SK-N-SH (cell line): ENCODE measurements around the gene CDH13. TPM values are rescaled to one million over a fixed set of nuclear protein-coding genes. Genes with fewer than 3 reads are reported as not detected.

Experiments
- CTCF ChIA-PET: fragments of 300-600, 350-600 bp; formaldehyde crosslinking; extraction: SDS; loops from one replicate; lab custom pipeline; 2021; lab: Yijun Ruan, JAX
- POLR2A ChIA-PET: fragments of 350-600 bp; sonication (Branson Sonifier 250); formaldehyde crosslinking; extraction: SDS; loops from one replicate; lab custom pipeline; 2020; ENCODE audit warnings: antibody characterized with exemption, inconsistent platforms; lab: Yijun Ruan, JAX
- DNase-seq: peaks from one replicate; pipeline ENCODE4 v3.0.0; 2012
- H2AFZ ChIP-seq: fragments of 200-600 bp; sonication (generic); 2 replicates; pipeline ENCODE4 v1.8.1; 2016; ENCODE audit warnings: antibody characterized with exemption, mild to moderate bottlenecking, low read depth
- H3F3A ChIP-seq: fragments of 200-600 bp; sonication (generic); replicated peaks from 2 replicates; pipeline ENCODE3; 2016; ENCODE audit warnings: antibody characterized with exemption, mild to moderate bottlenecking; ENCODE audit not compliant: insufficient read depth
- H3K27ac ChIP-seq, 2 experiments: fragments of 200-500 bp in 1 of 2; fragments of 200-600 bp in 1 of 2; sonication (Bioruptor generic) in 1 of 2; sonication (generic), shearing (Covaris generic) in 1 of 2; 2 replicates each; pipeline versions ENCODE4 v1.5.1 to v1.6.1; 2014 to 2016; ENCODE audit warnings: low read depth in 2 of 2, inconsistent platforms in 1 of 2, low read length in 1 of 2, mild to moderate bottlenecking in 1 of 2, mixed read lengths in 1 of 2
- H3K27me3 ChIP-seq: fragments of 200-600 bp; sonication (generic), shearing (Covaris generic); 2 replicates; pipeline ENCODE4 v1.6.1; 2016; ENCODE audit warnings: mixed run types; ENCODE audit not compliant: insufficient read depth
- H3K36me3 ChIP-seq, 2 experiments: fragments of 200-500 bp in 1 of 2; fragments of 200-600 bp in 1 of 2; sonication (Bioruptor generic) in 1 of 2; sonication (generic) in 1 of 2; replicated peaks in 1 of 2; 2 replicates each; pipeline versions ENCODE3 to v1.5.1; 2014 to 2016; ENCODE audit warnings: low read length in 1 of 2, mild to moderate bottlenecking in 1 of 2; ENCODE audit not compliant: insufficient read depth in 2 of 2, control insufficient read depth in 1 of 2
- H3K4me1 ChIP-seq, 2 experiments: fragments of 200-500 bp in 1 of 2; fragments of 200-600 bp in 1 of 2; sonication (Bioruptor generic) in 1 of 2; sonication (generic), shearing (Covaris generic) in 1 of 2; 2 replicates each; pipeline versions ENCODE4 v1.5.1 to v1.6.1; 2014 to 2016; ENCODE audit warnings: low read depth in 1 of 2, low read length in 1 of 2, mixed run types in 1 of 2; ENCODE audit not compliant: insufficient read depth in 2 of 2, control insufficient read depth in 1 of 2
- H3K4me2 ChIP-seq: fragments of 200-600 bp; sonication (generic), shearing (Covaris generic); 2 replicates; pipeline ENCODE4 v1.6.1; 2017; ENCODE audit warnings: mixed run types
- H3K4me3 ChIP-seq, 2 experiments: fragments of 200-500 bp in 1 of 2; fragments of 200-600 bp in 1 of 2; sonication (Bioruptor generic) in 1 of 2; sonication (generic), shearing (Covaris generic) in 1 of 2; 2 replicates each; pipeline versions ENCODE4 v1.5.1 to v1.8.1; 2014 to 2016; ENCODE audit warnings: low read depth in 2 of 2, inconsistent platforms in 1 of 2, low read length in 1 of 2, mild to moderate bottlenecking in 1 of 2, mixed read lengths in 1 of 2, moderate library complexity in 1 of 2
- H3K79me2 ChIP-seq: fragments of 200-600 bp; sonication (generic); 2 replicates; pipeline ENCODE4 v1.8.1; 2017; ENCODE audit warnings: mild to moderate bottlenecking; ENCODE audit not compliant: insufficient read depth
- H3K9ac ChIP-seq: fragments of 200-600 bp; sonication (generic); 2 replicates; pipeline ENCODE4 v1.6.1; 2017; ENCODE audit warnings: mixed run types
- H3K9me2 ChIP-seq: fragments of 200-600 bp; sonication (generic); 2 replicates; pipeline ENCODE4 v1.6.1; 2017; ENCODE audit warnings: mixed run types
- H3K9me3 ChIP-seq: fragments of 200-600 bp; sonication (generic); 2 replicates; pipeline ENCODE4 v1.6.1; 2017; ENCODE audit warnings: mixed run types, mild to moderate bottlenecking, moderate library complexity
- H4K20me1 ChIP-seq: fragments of 200-600 bp; sonication (generic); 2 replicates; pipeline ENCODE4 v1.6.1; 2017; ENCODE audit warnings: mild to moderate bottlenecking, mixed run types; ENCODE audit not compliant: insufficient read depth
- ELF1 ChIP-seq: IDR thresholded peaks from 2 replicates; pipeline ENCODE4 v1.4.0; 2012
- EZH2phosphoT487 ChIP-seq: fragments of 200-600 bp; sonication (generic); IDR thresholded peaks from 2 replicates; pipeline ENCODE4 v1.6.1; 2017; ENCODE audit warnings: low read depth, mixed run types, mild to moderate bottlenecking, antibody characterized with exemption, moderate library complexity, borderline replicate concordance
- FOSL2 ChIP-seq: IDR thresholded peaks from 2 replicates; pipeline ENCODE4 v1.4.0; 2012; ENCODE audit warnings: low read depth, mild to moderate bottlenecking, moderate library complexity, borderline replicate concordance
- RCOR1 ChIP-seq: fragments of 150-350 bp; IDR thresholded peaks from 2 replicates; pipeline ENCODE4 v1.6.1; 2017; ENCODE audit warnings: antibody characterized with exemption, low read length
- REST ChIP-seq: IDR thresholded peaks from 2 replicates; pipeline ENCODE4 v1.6.1; 2012; ENCODE audit warnings: mild to moderate bottlenecking, low read depth, low read length, moderate library complexity
- RFX5 ChIP-seq: IDR thresholded peaks from 2 replicates; pipeline ENCODE4 v1.6.1; 2012; ENCODE audit warnings: mild to moderate bottlenecking, improper control_type of control experiment, low read length
- TEAD4 ChIP-seq: IDR thresholded peaks from 2 replicates; pipeline ENCODE4 v1.4.0; 2012; ENCODE audit warnings: mild to moderate bottlenecking, borderline replicate concordance; ENCODE audit not compliant: insufficient read depth
- USF1 ChIP-seq: IDR thresholded peaks from 2 replicates; pipeline ENCODE4 v1.4.0; 2012; ENCODE audit warnings: low read depth, borderline replicate concordance
- USF2 ChIP-seq: fragments of 150-350 bp; IDR thresholded peaks from 2 replicates; pipeline ENCODE4 v1.6.1; 2017; ENCODE audit warnings: antibody characterized with exemption, low read length, low read depth, borderline replicate concordance
- WGBS: methylation state at CpG from one replicate; pipeline ENCODE4 v1.1.6; 2017; ENCODE audit warnings: low lambda C conversion rate; 5-methylcytosine and 5-hydroxymethylcytosine counted together
- polyA plus RNA-seq, 3 experiments: library from polyadenylated mRNA; depleted of rRNA; stranded (reverse); fragments of >200 nt; gene quantifications; 2 replicates each; pipeline ENCODE4 v1.2.3, GENCODE V29; 2012
- TF ChIP-seq, protein P1 (sequence below): fragments of 200-600 bp; sonication (generic); IDR thresholded peaks from 2 replicates; pipeline ENCODE4 v1.6.1; 2017; ENCODE audit warnings: antibody characterized with exemption, mild to moderate bottlenecking, moderate library complexity

The CDH13 gene
- polyA plus RNA-seq, 1 of the 3 experiments (the other 2 are of a cell fraction), result 93.0 TPM

DNA sequence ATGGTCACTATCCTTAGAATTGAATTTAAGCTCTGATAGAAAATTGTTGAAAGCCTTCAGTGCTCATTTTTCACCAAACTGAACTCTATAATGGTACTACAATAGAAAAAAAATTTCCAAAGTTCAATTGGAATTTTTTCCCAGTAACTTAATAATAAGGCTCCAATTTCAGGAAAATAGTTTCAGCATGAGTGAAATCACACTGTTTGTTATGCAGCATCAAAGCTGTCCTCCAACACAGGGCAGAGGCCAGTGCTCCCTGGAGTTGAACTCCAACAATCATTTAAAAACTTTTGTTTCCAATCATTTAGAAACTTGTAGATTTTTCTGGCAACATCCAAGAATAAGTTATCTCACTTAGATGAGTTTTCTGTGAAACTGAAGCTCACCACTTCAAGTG is 1077.9 kb downstream of the CDH13 start (continued):
- no peak for TF ChIP-seq REST
- TF ChIP-seq EZH2phosphoT487, result no peak
- TF ChIP-seq ELF1, result no peak
- TF ChIP-seq TEAD4, result no peak
- no peak for TF ChIP-seq USF1

GRCh38 chr16:83705856-83706255 is 1079.1 kb downstream of the CDH13 start:
- no peaks in the 10 kb centered on the region for H3K27me3 ChIP-seq
- H3F3A ChIP-seq, result no peaks in the 10 kb centered on the region
- no peaks in the 10 kb centered on the region for H3K36me3 ChIP-seq
- no peak overlapping the region for H2AFZ ChIP-seq
- no peaks in the 10 kb centered on the region for H3K9me3 ChIP-seq
- ChIA-PET POLR2A (no interaction called here), CTCF (no interaction called here)
- no peaks in the 10 kb centered on the region for H4K20me1 ChIP-seq
- H3K4me3 ChIP-seq, result no peak overlapping the region
- no peak overlapping the region for H3K9ac ChIP-seq
- no peak for DNase-seq
- no peaks in the 10 kb centered on the region for H3K79me2 ChIP-seq
- 0 out of 4 replicates have a peak, but pooled peaks cover 0 to 5% of the 10 kb centered on the region in 2 experiments for H3K4me1 ChIP-seq
- no peaks in the 10 kb centered on the region for H3K9me2 ChIP-seq
- peak overlapping the region in 1 of 2 experiments; percentile 34; a peak in 2 of 4 replicates for H3K27ac ChIP-seq
- H3K4me2 ChIP-seq, result no peak overlapping the region
- 49% methylated on average over 4 of the region's 4 CpGs for WGBS
- TF ChIP-seq USF2 (no peak), FOSL2 (no peak), EZH2phosphoT487 (no peak), RCOR1 (no peak), RFX5 (no peak)
- TF ChIP-seq, protein P1, sequence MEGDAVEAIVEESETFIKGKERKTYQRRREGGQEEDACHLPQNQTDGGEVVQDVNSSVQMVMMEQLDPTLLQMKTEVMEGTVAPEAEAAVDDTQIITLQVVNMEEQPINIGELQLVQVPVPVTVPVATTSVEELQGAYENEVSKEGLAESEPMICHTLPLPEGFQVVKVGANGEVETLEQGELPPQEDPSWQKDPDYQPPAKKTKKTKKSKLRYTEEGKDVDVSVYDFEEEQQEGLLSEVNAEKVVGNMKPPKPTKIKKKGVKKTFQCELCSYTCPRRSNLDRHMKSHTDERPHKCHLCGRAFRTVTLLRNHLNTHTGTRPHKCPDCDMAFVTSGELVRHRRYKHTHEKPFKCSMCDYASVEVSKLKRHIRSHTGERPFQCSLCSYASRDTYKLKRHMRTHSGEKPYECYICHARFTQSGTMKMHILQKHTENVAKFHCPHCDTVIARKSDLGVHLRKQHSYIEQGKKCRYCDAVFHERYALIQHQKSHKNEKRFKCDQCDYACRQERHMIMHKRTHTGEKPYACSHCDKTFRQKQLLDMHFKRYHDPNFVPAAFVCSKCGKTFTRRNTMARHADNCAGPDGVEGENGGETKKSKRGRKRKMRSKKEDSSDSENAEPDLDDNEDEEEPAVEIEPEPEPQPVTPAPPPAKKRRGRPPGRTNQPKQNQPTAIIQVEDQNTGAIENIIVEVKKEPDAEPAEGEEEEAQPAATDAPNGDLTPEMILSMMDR, result no peak
